GM21423 (cell line): ENCODE data around the gene GOLGA6D.
"Not testable (repeated sequence)": the region's sequence is repeated elsewhere in the genome, so short reads cannot be mapped to it uniquely, and the experiment has no call there.

Experiments used
- ATAC-seq: cut with Tn5 transposase; IDR thresholded peaks from one replicate; pipeline ENCODE4 v1.9.1; 2021; ENCODE audit warnings: mild to moderate bottlenecking, moderate library complexity; ENCODE audit not compliant: unreplicated experiment

GOLGA6D gene

DNA sequence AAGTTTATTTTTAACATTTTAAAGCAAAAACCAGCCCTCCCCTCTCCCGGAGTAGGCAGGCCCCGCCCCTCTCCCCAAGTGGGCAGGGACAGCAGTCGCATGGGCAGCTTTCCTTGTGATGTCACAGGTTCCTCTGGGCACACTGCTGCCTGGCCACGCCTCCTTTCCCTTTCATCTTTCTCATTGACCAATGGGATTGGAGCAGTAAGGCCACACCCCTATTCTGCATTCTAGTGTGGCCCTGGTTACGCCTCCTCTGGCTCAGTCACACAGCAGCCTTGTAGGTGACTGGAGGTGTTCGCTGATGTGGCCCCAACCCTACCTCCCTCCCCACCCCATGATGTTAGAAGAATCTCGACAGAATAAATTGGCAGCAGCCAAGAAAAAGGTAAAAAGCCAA lies at the start of gene GOLGA6D:
Gene GOLGA6D (plus strand): TSS at position 264 of the 400 bp plus-strand sequence. CDS start 41 bp downstream, at position 305.
- ATAC-seq = not testable (repeated sequence)

- no peak for ATAC-seq
Measured at GRCh38 chr15:75233504-75234190, 49.0 kb upstream of the GOLGA6D start.

GRCh38 chr15:75234191-75234810 lies 48.3 kb upstream of the GOLGA6D start:
- ATAC-seq = no peak

GRCh38 chr15:75235051-75235673 lies 47.5 kb upstream of the GOLGA6D start:
- no peak for ATAC-seq

DNA sequence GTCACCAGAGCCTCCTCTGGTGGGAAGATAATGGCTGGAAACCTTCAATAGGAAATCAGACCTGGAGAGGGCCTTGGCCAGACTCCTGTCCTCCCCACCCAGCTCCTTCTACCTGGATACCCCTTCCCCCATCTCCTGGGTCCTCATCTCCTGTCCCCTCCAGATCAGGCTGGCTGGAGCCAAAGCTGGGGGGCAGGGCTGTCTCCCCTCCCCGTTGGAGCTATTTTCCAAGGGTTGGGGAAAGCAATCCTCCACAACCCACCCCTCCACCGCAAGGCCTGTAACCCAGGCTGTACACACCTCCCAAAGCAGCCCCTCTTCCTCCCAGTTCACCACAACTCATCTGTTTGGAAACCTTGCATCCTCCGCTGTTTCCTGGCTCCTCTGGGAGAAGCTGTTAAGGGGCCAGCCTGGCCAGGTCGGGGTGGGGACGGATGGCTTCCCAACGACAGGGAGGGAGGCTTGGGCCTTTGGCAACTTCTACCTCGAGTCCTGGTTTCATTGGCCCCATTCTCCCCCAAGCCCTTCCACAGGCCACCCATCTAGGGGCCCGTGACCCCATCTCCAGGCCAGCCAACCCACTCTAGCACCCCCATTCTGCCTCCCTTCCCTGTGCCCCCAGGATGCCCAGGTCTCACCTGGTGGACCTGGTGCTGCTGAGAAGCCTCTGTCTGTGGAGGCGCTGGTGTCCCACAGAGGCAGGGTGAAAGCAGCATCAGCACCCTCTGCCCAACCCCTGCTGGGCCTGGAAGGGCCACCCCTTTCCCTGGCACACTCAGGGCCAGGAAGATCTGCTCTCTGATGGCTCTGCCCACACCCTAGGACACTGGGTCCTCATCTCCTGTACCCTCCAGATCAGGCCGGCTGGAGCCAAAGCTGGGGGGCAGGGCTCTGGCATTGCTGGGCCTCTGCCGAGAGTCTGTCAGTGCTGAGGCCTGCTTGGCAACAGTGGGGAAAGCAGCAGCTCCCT lies 46.6 kb upstream of the GOLGA6D start:
- no peak for ATAC-seq

DNA sequence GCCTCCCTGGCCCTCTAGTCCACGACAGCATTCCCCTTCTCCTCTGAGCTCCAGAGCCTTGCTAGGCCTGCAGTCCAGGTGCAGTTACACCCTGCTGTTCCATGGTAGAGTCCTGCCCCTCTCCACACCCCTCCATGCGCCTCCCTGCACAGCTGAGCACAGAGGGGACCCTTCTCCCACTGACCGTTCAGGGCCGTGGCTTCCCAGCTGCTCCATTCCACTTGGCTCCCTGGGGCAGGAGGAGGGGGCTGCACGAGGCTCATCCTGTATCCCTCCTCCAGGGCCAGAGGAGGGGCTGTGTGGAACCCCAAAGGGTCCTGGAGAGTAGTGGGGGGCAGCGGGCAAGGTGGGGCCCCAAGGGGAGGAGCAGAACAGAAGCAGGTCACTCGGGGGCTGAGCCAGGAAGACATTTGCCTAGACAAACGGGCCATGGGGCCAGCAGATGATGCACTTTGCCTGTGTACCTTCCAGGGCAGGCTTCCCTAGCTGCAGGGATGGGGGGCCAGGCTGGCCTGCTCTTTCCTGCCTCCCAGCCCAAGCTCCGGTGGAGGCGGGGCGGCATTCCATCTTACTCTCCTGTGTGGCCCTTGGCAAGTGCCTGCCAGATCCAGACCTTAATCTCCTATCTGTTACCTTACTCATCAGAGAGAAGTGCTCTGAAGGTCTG lies 45.2 kb upstream of the GOLGA6D start:
- ATAC-seq = no peak

- ATAC-seq = no peak
Measured at GRCh38 chr15:75238150-75238549, 44.5 kb upstream of the GOLGA6D start.

- ATAC-seq = not testable (repeated sequence)
Measured at GRCh38 chr15:75245741-75246140, 36.9 kb upstream of the GOLGA6D start.

DNA sequence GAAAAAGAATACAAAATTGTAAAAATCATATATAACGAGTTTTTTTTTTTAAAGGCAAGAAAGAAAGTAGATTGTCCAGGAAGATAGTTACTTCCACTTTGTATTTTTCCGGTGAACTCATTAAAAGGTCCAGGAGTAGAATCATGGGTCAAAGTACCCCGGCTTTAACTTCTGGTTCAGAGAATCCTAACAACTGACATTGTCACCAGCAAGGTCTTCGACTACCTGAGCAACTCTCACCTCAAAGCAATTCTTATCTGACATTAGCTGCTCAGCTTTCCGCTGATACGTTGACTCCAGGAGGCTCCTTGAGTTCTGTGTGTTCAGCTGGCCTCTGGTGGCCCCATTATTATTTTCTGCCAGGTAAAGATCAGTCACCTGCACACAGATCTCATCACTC lies 33.6 kb upstream of the GOLGA6D start:
- not testable (repeated sequence) for ATAC-seq

GRCh38 chr15:75249726-75250125 lies 32.9 kb upstream of the GOLGA6D start:
- no peak for ATAC-seq

GRCh38 chr15:75251343-75251742 lies 31.3 kb upstream of the GOLGA6D start:
- not testable (repeated sequence) for ATAC-seq

GRCh38 chr15:75252285-75252684 lies 30.4 kb upstream of the GOLGA6D start:
- ATAC-seq = not testable (repeated sequence)

DNA sequence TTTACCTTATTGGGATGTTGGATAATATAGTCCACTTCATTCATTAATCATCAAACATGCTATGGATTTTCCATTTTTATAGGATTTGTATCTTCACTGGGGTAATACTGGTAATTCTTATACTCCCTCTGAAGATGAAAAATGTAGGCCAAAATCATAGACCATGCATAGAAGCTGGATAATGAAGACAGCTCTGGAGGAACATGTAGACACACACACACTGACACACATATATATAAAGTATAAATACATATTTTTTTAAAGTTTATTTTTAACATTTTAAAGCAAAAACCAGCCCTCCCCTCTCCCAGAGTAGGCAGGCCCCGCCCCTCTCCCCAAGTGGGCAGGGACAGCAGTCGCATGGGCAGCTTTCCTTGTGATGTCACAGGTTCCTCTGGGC lies 24.6 kb upstream of the GOLGA6D start, which contains the start of gene GOLGA6C:
Gene GOLGA6C (plus strand): TSS at position 301 of the 400 bp plus-strand sequence. CDS start 265 bp downstream, outside the sequence.
- not testable (repeated sequence) for ATAC-seq

- not testable (repeated sequence) for ATAC-seq
Measured at GRCh38 chr15:75258620-75259343, 23.9 kb upstream of the GOLGA6D start.

- ATAC-seq = not testable (repeated sequence)
Measured at GRCh38 chr15:75259873-75260272, 22.8 kb upstream of the GOLGA6D start.

- not testable (repeated sequence) for ATAC-seq
Measured at GRCh38 chr15:75273751-75274359, 8.8 kb upstream of the GOLGA6D start.

DNA sequence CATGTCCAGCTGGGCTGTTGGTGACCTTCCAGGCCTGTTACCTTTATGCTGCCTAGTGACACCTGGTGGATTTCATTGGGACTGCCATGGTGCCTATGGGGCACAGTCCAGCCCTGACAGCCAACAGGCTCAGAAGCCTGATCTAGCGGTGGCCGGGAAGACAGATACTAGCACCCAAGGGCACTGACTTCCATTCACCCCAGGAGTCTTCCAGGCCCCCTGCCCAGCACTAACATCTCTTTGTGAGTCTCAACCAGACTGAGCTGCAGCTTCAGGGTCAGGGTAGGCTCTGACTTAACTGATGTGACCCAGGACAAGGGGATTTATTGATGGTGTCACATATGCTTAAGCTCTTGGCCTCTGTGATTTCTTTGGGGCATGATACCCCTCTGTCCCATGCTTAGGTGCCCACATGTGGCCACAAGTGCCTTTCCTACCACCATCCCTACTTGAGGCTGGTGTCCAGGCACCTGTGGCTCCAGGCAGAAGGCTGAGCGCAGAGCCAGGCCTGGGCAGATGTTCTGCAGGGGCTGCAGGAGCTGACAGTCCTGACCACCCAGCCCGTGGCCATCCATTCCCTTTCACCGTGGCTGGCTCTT lies 8.0 kb upstream of the GOLGA6D start:
- peak; percentile 78 for ATAC-seq

- not testable (repeated sequence) for ATAC-seq
Measured at GRCh38 chr15:75275617-75276016, 7.0 kb upstream of the GOLGA6D start.

DNA sequence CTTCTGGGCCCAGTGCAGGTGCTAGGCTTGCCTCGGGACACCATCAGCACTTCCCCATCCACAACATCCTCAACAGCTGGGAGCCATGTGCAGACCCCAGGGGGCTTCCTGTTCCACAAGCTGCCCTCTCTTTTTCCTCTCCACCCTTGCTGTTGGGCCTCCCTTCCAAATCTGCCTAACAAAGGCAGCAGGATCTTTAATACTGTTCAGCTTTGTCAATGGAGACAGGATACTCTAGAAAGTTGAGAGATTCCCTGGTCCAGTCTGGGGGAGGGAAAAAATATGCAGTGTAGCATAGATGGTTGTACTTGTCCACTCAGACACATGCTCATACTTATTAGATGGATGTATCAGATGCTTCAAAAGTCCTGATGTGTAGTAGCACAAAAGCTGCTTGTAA lies 4.1 kb upstream of the GOLGA6D start:
- not testable (repeated sequence) for ATAC-seq
